SH-SY5Y (cell line): Measurements from ENCODE around the gene PABPN1L.

Experiments used
- GATA2 ChIP-seq: IDR thresholded peaks from 2 replicates; pipeline ENCODE4 v1.6.1; 2011; ENCODE audit warnings: mild to moderate bottlenecking, low read depth, low read length
- GATA3 ChIP-seq: IDR thresholded peaks from 2 replicates; pipeline ENCODE4 v1.6.1; 2011; ENCODE audit warnings: low read depth, mild to moderate bottlenecking, low read length, moderate library complexity

GRCh38 chr16:88839026-88839529 is 27.4 kb downstream of the PABPN1L start:
- TF ChIP-seq GATA2, result no peak
- TF ChIP-seq GATA3, result no peak
